H9 (cell line): Measurements from ENCODE around the gene HS6ST3. TPM values are rescaled to one million over a fixed set of nuclear protein-coding genes. Genes with fewer than 3 reads are reported as not detected.

ENCODE experiments used
- DNase-seq: peaks from one replicate; pipeline ENCODE4 v3.0.0-alpha.2; 2017
- H2AFZ ChIP-seq: one replicate; pipeline ENCODE4 v1.6.1; 2013; ENCODE audit warnings: mild to moderate bottlenecking, low read length, control low read depth, moderate library complexity
- H2AK5ac ChIP-seq: 2 replicates; pipeline ENCODE4 v1.6.1; 2013; ENCODE audit warnings: low read length, control low read depth, mixed read lengths; ENCODE audit not compliant: insufficient read length
- H2BK120ac ChIP-seq: one replicate; pipeline ENCODE4 v1.6.1; 2013; ENCODE audit warnings: low read depth, mild to moderate bottlenecking, low read length, control low read depth, inconsistent platforms; ENCODE audit not compliant: poor library complexity, severe bottlenecking
- H2BK12ac ChIP-seq: 2 replicates; pipeline ENCODE4 v1.6.1; 2013; ENCODE audit warnings: low read length, control low read depth, mixed read lengths, low read depth; ENCODE audit not compliant: insufficient read length
- H2BK15ac ChIP-seq: 2 replicates; pipeline ENCODE4 v1.6.1; 2013; ENCODE audit warnings: low read depth, low read length, control low read depth
- H2BK20ac ChIP-seq: one replicate; pipeline ENCODE4 v1.6.1; 2013; ENCODE audit warnings: low read depth, mild to moderate bottlenecking, low read length, control low read depth, inconsistent platforms; ENCODE audit not compliant: poor library complexity, severe bottlenecking
- H2BK5ac ChIP-seq: 2 replicates; pipeline ENCODE4 v1.6.1; 2013; ENCODE audit warnings: low read length, control low read depth, mixed read lengths; ENCODE audit not compliant: insufficient read length
- H3K14ac ChIP-seq: 2 replicates; pipeline ENCODE4 v1.6.1; 2013; ENCODE audit warnings: low read length, control low read depth; ENCODE audit not compliant: insufficient read depth
- H3K18ac ChIP-seq: 2 replicates; pipeline ENCODE4 v1.6.1; 2013; ENCODE audit warnings: low read depth, mild to moderate bottlenecking, mixed read lengths, low read length, control low read depth; ENCODE audit not compliant: insufficient read length
- H3K23ac ChIP-seq: 2 replicates; pipeline ENCODE4 v1.6.1; 2013; ENCODE audit warnings: low read length, control low read depth, mixed read lengths, low read depth; ENCODE audit not compliant: insufficient read length
- H3K23me2 ChIP-seq: 2 replicates; pipeline ENCODE4 v1.6.1; 2013; ENCODE audit warnings: low read depth, mild to moderate bottlenecking, mixed read lengths, low read length, control low read depth; ENCODE audit not compliant: insufficient read length, poor library complexity, severe bottlenecking
- H3K27ac ChIP-seq: 2 replicates; pipeline ENCODE4 v1.5.1; 2013; ENCODE audit warnings: low read length, control low read depth, mixed read lengths, low read depth; ENCODE audit not compliant: insufficient read length
- H3K27me3 ChIP-seq: 2 replicates; pipeline ENCODE4 v1.6.1; 2013; ENCODE audit warnings: low read length, control low read depth, inconsistent platforms; ENCODE audit not compliant: insufficient read depth
- H3K4ac ChIP-seq: 2 replicates; pipeline ENCODE4 v1.6.1; 2013; ENCODE audit warnings: low read depth, mild to moderate bottlenecking, control low read depth, inconsistent platforms, low read length, moderate library complexity
- H3K4me1 ChIP-seq: 2 replicates; pipeline ENCODE4 v1.6.1; 2013; ENCODE audit warnings: low read length, control low read depth, inconsistent platforms; ENCODE audit not compliant: insufficient read depth
- H3K4me2 ChIP-seq: 2 replicates; pipeline ENCODE4 v1.6.1; 2013; ENCODE audit warnings: low read length, control low read depth, mixed read lengths; ENCODE audit not compliant: insufficient read length, insufficient read depth
- H3K56ac ChIP-seq: 2 replicates; pipeline ENCODE4 v1.6.1; 2013; ENCODE audit warnings: low read depth, mild to moderate bottlenecking, mixed read lengths, low read length, control low read depth; ENCODE audit not compliant: insufficient read length
- H3K79me1 ChIP-seq: 2 replicates; pipeline ENCODE4 v1.6.1; 2013; ENCODE audit warnings: low read depth, mild to moderate bottlenecking, moderate library complexity, low read length, control low read depth, inconsistent platforms; ENCODE audit not compliant: insufficient read depth, poor library complexity, severe bottlenecking
- H3K79me2 ChIP-seq: 2 replicates; pipeline ENCODE4 v1.6.1; 2013; ENCODE audit warnings: low read length, control low read depth, inconsistent platforms; ENCODE audit not compliant: insufficient read depth
- H3K9ac ChIP-seq: 2 replicates; pipeline ENCODE4 v1.6.1; 2013; ENCODE audit warnings: low read length, control low read depth, mixed read lengths; ENCODE audit not compliant: insufficient read length; ENCODE audit errors: extremely low read depth
- H3K9me3 ChIP-seq: one replicate; pipeline ENCODE4 v1.6.1; 2013; ENCODE audit warnings: low read depth, low read length, inconsistent platforms; ENCODE audit not compliant: control insufficient read depth
- H3T11ph ChIP-seq: one replicate; pipeline ENCODE4 v1.6.1; 2013; ENCODE audit warnings: mild to moderate bottlenecking, low read length, control low read depth, inconsistent platforms
- H4K20me1 ChIP-seq: one replicate; pipeline ENCODE4 v1.6.1; 2013; ENCODE audit not compliant: control insufficient read depth, insufficient read length, insufficient read depth
- H4K5ac ChIP-seq: 2 replicates; pipeline ENCODE4 v1.6.1; 2013; ENCODE audit warnings: low read depth, mild to moderate bottlenecking, mixed read lengths, low read length, control low read depth; ENCODE audit not compliant: insufficient read length
- H4K8ac ChIP-seq: replicated peaks from 2 replicates; pipeline ENCODE4 v1.6.1; 2013; ENCODE audit warnings: low read length, control low read depth, mixed read lengths, low read depth; ENCODE audit not compliant: insufficient read length
- H4K91ac ChIP-seq: 2 replicates; pipeline ENCODE4 v1.6.1; 2013; ENCODE audit warnings: low read depth, mild to moderate bottlenecking, moderate library complexity, mixed read lengths, low read length, control low read depth; ENCODE audit not compliant: insufficient read length
- H3K27ac Mint-ChIP-seq, 3 experiments: 2 replicates in 2 of 3; 3 replicates in 1 of 3; pipeline ENCODE4 v1.8.0; 2020 to 2021; ENCODE audit warnings: mixed read lengths in 3 of 3, mild to moderate bottlenecking in 1 of 3, moderate library complexity in 1 of 3
- H3K27me3 Mint-ChIP-seq: 2 replicates; pipeline ENCODE4 v1.8.0; 2021; ENCODE audit warnings: low read depth, mild to moderate bottlenecking, moderate library complexity, mixed read lengths
- H3K36me3 Mint-ChIP-seq, 3 experiments: 2 replicates in 2 of 3; 3 replicates in 1 of 3; pipeline ENCODE4 v1.8.0; 2020 to 2021; ENCODE audit warnings: low read depth in 3 of 3, mixed read lengths in 3 of 3; ENCODE audit not compliant: insufficient read depth in 1 of 3
- H3K4me1 Mint-ChIP-seq, 2 experiments: 2 replicates each; pipeline ENCODE4 v1.8.0; 2020; ENCODE audit warnings: mixed read lengths in 2 of 2
- H3K4me3 Mint-ChIP-seq, 2 experiments: 2 replicates in 1 of 2; 3 replicates in 1 of 2; pipeline ENCODE4 v1.8.0; 2020 to 2021; ENCODE audit warnings: mild to moderate bottlenecking in 2 of 2, mixed read lengths in 2 of 2, moderate library complexity in 1 of 2
- H3K9me3 Mint-ChIP-seq, 2 experiments: 2 replicates in 1 of 2; 3 replicates in 1 of 2; pipeline ENCODE4 v1.8.0; 2020; ENCODE audit warnings: mild to moderate bottlenecking in 2 of 2, mixed read lengths in 2 of 2, moderate library complexity in 1 of 2
- CTCF ChIP-seq: fragments of 200-600 bp; sonication (generic); conservative IDR thresholded peaks from 3 replicates; pipeline ENCODE4 v1.8.0; 2021; ENCODE audit warnings: antibody characterized with exemption, mild to moderate bottlenecking
- WGBS: extraction: QIAGEN DNeasy Blood & Tissue Kit; methylation state at CpG from one replicate; pipeline ENCODE4 v1.1.7; 2013; ENCODE audit warnings: missing lambda C conversion rate, low lambda C conversion rate, mixed read lengths; ENCODE audit not compliant: insufficient read length; ENCODE audit errors: extremely low coverage; 5-methylcytosine and 5-hydroxymethylcytosine counted together
- total RNA-seq: library from RNA; stranded (reverse); gene quantifications from 2 replicates; pipeline ENCODE4 v1.2.1, GENCODE V29; 2021

The HS6ST3 gene
- total RNA-seq, 1 experiment from 2014 or later, result 0.44 TPM

DNA sequence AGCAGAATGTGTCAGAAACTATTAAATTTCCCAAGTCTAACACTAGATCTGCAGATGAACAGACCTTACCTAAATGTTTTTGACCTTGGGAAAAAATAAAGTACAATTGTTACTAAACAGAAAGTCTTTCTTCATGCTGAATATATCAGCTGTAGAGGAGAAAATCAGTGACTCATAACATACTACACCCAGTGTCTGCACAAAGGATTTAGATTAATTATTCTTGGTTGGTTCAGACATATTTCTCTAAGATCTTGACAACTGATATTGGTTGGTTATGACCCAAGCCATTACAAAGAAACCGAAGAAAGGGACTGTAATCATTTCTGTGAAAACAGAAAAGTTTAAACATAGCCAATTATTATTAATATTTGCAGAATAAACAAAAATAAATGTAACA, 225.1 kb downstream of the HS6ST3 start:
- Histone ChIP-seq H3K27me3 (no peaks in the 10 kb centered on the region), H2BK12ac (no peak overlapping the region), H3K4me2 (no peak overlapping the region), H2AFZ (no peak overlapping the region), H2BK15ac (no peak overlapping the region), H3K23ac (no peak overlapping the region), H4K8ac (no peak overlapping the region), H3K4ac (no peak overlapping the region), H2BK5ac (no peak overlapping the region), H3K79me2 (no peaks in the 10 kb centered on the region), H4K5ac (no peak overlapping the region), H4K20me1 (no peaks in the 10 kb centered on the region), H2BK120ac (no peak overlapping the region), H2BK20ac (no peak overlapping the region), H3K14ac (no peak overlapping the region), H3K4me1 (no peaks in the 10 kb centered on the region), H3K27ac (no peak overlapping the region), H3K18ac (no peak overlapping the region), H3K79me1 (no peaks in the 10 kb centered on the region), H3K9ac (no peak overlapping the region), H3K23me2 (no peaks in the 10 kb centered on the region), H4K91ac (no peak overlapping the region), H3T11ph (no peak overlapping the region), H2AK5ac (no peak overlapping the region), H3K56ac (no peak overlapping the region), H3K9me3 (no peaks in the 10 kb centered on the region)
- H3K4me3 Mint-ChIP-seq, result no peak overlapping the region
- no peak overlapping the region for H3K27ac Mint-ChIP-seq
- no peak for DNase-seq
- no CpG with 5 or more reads among the region's 1 CpG for WGBS
- no peaks in the 10 kb centered on the region; a peak in 2 of 5 replicates for H3K9me3 Mint-ChIP-seq
- H3K36me3 Mint-ChIP-seq, result 0 out of 7 replicates have a peak, but pooled peaks cover 0 to 3% (median 0%) of the 10 kb centered on the region in 3 experiments
- H3K27me3 Mint-ChIP-seq, result no peaks in the 10 kb centered on the region; the same call in 1 of the 2 replicates
- TF ChIP-seq CTCF, result no peak
- no peaks in the 10 kb centered on the region for H3K4me1 Mint-ChIP-seq
